Fibroblast of the aortic adventitia (primary cell): ENCODE results near the gene PTPN22. TPM values are rescaled to one million over a fixed set of nuclear protein-coding genes. Genes with fewer than 3 reads are reported as not detected.
"Not testable (repeated sequence)": the region's sequence is repeated elsewhere in the genome, so short reads cannot be mapped to it uniquely, and the experiment has no call there.

Experiments
- DNase-seq: peaks from one replicate; pipeline ENCODE4 v3.0.0-alpha.2; 2010; ENCODE audit warnings: low read depth
- H3K4me3 ChIP-seq: 2 replicates; pipeline ENCODE4 v1.5.1; 2011; ENCODE audit warnings: low read depth, mild to moderate bottlenecking, control low read depth, low read length, moderate library complexity
- CTCF ChIP-seq: IDR thresholded peaks from 2 replicates; pipeline ENCODE4 v1.5.1; 2011; ENCODE audit warnings: mild to moderate bottlenecking, low read length, control low read depth, inconsistent platforms; ENCODE audit not compliant: insufficient read depth
- total RNA-seq: library from RNA; depleted of rRNA; stranded (reverse); fragments of >200 nt; gene quantifications from 2 replicates; pipeline ENCODE4 v1.2.3, GENCODE V29; 2012; ENCODE audit warnings: low replicate concordance

Gene PTPN22
- total RNA-seq, 1 donor, result 0.99 TPM

- no peak for TF ChIP-seq CTCF
- peak overlapping the region; percentile 20 for H3K4me3 ChIP-seq
- DNase-seq, result peak; percentile 28
Observed at GRCh38 chr1:113859478-113860175, 11.9 kb downstream of the PTPN22 start.

GRCh38 chr1:113858982-113859381 lies 12.5 kb downstream of the PTPN22 start:
- no peak overlapping the region for H3K4me3 ChIP-seq
- DNase-seq, result no peak
- no peak for TF ChIP-seq CTCF

- H3K4me3 ChIP-seq, result no peak overlapping the region
- no peak for DNase-seq
- no peak for TF ChIP-seq CTCF
Observed at GRCh38 chr1:113858418-113858817, 13.1 kb downstream of the PTPN22 start.

GRCh38 chr1:113857776-113858175 lies 13.7 kb downstream of the PTPN22 start:
- DNase-seq, result no peak
- TF ChIP-seq CTCF, result no peak
- no peak overlapping the region for H3K4me3 ChIP-seq

- no peak overlapping the region for H3K4me3 ChIP-seq
- no peak for TF ChIP-seq CTCF
- no peak for DNase-seq
Observed at GRCh38 chr1:113856401-113856790, 15.1 kb downstream of the PTPN22 start.

GRCh38 chr1:113855630-113856400 lies 15.7 kb downstream of the PTPN22 start:
- no peak for DNase-seq
- no peak for TF ChIP-seq CTCF
- no peak overlapping the region for H3K4me3 ChIP-seq

GRCh38 chr1:113854234-113854633 lies 17.3 kb downstream of the PTPN22 start:
- no peak for DNase-seq
- no peak overlapping the region for H3K4me3 ChIP-seq
- TF ChIP-seq CTCF, result no peak

- not testable (repeated sequence) for H3K4me3 ChIP-seq, DNase-seq
Observed at GRCh38 chr1:113852694-113853093, 18.8 kb downstream of the PTPN22 start.
